HL-60 (cell line): ENCODE results near the gene ACACB.

ENCODE experiments used
- CTCF ChIP-seq: IDR thresholded peaks from one replicate; pipeline ENCODE4 v1.5.1; 2011; ENCODE audit warnings: low read length, control low read depth, inconsistent platforms; ENCODE audit not compliant: insufficient read depth
- GABPA ChIP-seq: IDR thresholded peaks from 2 replicates; pipeline ENCODE4 v1.6.1; 2012; ENCODE audit warnings: low read depth
- POLR2AphosphoS5 ChIP-seq: IDR thresholded peaks from 2 replicates; pipeline ENCODE4 v1.6.1; 2012; ENCODE audit warnings: low read depth
- REST ChIP-seq: IDR thresholded peaks from 2 replicates; pipeline ENCODE4 v1.6.1; 2012; ENCODE audit warnings: low read depth; ENCODE audit not compliant: insufficient replicate concordance

- TF ChIP-seq REST (no peak), CTCF (no peak), GABPA (no peak), POLR2AphosphoS5 (no peak)
Measured at GRCh38 chr12:109288571-109288970, 172.2 kb downstream of the ACACB start.
